Measurements from ENCODE around the gene LTBR. TPM values are rescaled to one million over a fixed set of nuclear protein-coding genes. Genes with fewer than 3 reads are reported as not detected.

LTBR gene
- total RNA-seq = 55.8 and 60.6 TPM in 2 replicates

DNA sequence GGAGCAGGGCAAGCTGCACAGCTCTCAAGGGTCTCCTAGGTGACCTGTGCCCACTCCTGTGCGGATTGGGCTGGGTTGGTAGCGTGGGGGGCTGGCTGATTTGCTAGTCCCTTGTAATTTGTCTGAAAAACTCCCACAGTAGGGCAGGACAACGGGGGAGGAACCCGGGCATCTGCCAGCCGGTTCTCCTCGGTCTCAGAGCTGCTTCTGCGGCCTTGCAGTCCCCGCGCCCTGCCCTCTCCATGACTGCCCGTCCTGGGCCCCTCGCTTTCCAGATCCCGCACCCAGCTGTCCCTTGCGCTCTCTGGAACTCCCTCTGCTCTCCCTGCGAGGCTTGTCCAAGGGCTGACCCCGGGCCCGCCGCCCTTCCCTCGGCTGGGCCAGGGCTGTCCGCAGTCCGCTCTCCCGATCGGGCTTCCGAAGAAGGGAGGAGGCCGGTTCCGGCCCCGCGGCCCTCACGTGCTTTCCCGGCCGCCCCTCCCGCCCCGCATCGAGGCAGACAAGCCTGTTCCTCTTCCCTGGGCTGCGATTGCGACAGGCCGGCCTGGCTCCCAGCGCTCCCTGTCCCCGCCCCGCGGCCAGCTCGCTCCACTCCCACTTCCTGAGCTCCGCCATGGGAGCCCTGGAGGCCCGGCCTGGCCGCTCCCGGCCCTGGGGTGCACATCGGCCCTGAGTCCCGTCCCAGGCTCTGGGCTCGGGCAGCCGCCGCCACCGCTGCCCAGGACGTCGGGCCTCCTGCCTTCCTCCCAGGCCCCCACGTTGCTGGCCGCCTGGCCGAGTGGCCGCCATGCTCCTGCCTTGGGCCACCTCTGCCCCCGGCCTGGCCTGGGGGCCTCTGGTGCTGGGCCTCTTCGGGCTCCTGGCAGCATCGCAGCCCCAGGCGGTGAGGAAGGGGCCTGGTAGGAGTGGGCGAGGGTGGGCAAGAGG is at the start of gene LTBR:
Gene LTBR, plus strand, starts transcription at position 591 of the 927 bp plus-strand sequence. Its CDS starts 197 bp downstream, at position 788.
- H3K27me3 ChIP-seq (ENCODE audit: control insufficient read depth, insufficient read depth, low read length) = no peaks in the 10 kb centered on the region
- TF ChIP-seq, protein P1, sequence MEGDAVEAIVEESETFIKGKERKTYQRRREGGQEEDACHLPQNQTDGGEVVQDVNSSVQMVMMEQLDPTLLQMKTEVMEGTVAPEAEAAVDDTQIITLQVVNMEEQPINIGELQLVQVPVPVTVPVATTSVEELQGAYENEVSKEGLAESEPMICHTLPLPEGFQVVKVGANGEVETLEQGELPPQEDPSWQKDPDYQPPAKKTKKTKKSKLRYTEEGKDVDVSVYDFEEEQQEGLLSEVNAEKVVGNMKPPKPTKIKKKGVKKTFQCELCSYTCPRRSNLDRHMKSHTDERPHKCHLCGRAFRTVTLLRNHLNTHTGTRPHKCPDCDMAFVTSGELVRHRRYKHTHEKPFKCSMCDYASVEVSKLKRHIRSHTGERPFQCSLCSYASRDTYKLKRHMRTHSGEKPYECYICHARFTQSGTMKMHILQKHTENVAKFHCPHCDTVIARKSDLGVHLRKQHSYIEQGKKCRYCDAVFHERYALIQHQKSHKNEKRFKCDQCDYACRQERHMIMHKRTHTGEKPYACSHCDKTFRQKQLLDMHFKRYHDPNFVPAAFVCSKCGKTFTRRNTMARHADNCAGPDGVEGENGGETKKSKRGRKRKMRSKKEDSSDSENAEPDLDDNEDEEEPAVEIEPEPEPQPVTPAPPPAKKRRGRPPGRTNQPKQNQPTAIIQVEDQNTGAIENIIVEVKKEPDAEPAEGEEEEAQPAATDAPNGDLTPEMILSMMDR (IDR thresholded peaks at IDR 0.05; ENCODE audit: insufficient read depth, low read length, severe bottlenecking) = no peak
- peak; percentile 77 for DNase-seq (ENCODE audit: low read depth)
- H3K4me3 ChIP-seq (ENCODE audit: low read depth, low read length) = peak within 1 kb of the TSS; percentile 72
- H3K36me3 ChIP-seq (ENCODE audit: control insufficient read depth, insufficient read depth, low read length) = peaks cover 22% of the 10 kb centered on the region
- FAIRE-seq = no peak

DNA sequence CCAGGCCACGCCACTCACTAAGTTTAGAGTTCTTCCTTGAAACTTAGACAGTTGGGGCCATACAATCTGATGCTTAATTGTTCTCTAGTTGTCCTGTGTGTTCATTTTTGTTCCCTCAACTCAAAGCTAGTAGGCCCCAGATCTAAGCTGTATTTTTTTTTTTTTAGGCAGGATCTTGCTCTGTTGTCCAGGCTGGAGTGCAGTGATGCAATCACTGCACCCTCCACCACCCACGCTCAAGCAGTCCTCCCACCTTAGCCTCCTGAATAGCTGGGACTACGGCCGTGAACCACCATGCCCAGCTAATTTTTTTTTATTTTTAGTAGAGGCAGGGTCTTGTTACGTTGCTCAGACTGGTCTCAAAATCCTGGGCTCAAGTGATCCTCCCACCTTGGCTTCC is 49.6 kb upstream of the LTBR start:
- no peaks in the 10 kb centered on the region for H3K27me3 ChIP-seq (ENCODE audit: control insufficient read depth, insufficient read depth, low read length)
- H3K4me3 ChIP-seq (ENCODE audit: low read depth, low read length) = no peak overlapping the region
- DNase-seq (ENCODE audit: low read depth) (no peak), FAIRE-seq (no peak)
- TF ChIP-seq, protein P1 (IDR thresholded peaks at IDR 0.05; ENCODE audit: insufficient read depth, low read length, severe bottlenecking) = no peak
- H3K36me3 ChIP-seq (ENCODE audit: control insufficient read depth, insufficient read depth, low read length) = peaks cover 35% of the 10 kb centered on the region

DNA sequence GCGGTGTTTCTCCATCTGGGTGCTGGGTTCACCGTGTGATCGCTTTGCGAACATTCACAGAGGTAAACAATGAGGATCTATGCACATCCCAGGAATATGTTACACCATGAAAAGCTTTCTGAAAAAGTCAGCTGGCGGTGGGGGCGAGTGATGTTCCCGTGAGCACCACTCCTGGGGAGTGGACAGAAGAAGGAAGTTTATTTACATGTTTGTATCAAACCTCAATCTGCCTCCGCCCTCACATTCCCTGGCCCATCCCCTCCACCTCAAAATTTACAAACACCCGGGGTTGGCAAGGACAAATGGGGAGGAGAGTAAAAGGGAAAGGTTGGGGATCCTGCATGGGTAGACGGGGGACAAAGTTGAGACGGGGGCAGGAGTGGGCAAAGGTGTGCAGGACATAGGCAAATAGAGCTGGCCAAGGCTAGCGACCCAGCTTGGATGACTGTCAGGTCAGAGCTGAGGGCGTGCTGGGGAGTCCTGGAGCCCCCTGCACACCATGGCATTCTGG is 49.0 kb upstream of the LTBR start:
- Histone ChIP-seq H3K36me3 (ENCODE audit: control insufficient read depth, insufficient read depth, low read length) (peaks cover 31% of the 10 kb centered on the region), H3K27me3 (ENCODE audit: control insufficient read depth, insufficient read depth, low read length) (no peaks in the 10 kb centered on the region), H3K4me3 (ENCODE audit: low read depth, low read length) (peak overlapping the region; percentile 5)
- FAIRE-seq = no peak
- TF ChIP-seq, protein P1 (IDR thresholded peaks at IDR 0.05; ENCODE audit: insufficient read depth, low read length, severe bottlenecking) = no peak
- no peak for DNase-seq (ENCODE audit: low read depth)

DNA sequence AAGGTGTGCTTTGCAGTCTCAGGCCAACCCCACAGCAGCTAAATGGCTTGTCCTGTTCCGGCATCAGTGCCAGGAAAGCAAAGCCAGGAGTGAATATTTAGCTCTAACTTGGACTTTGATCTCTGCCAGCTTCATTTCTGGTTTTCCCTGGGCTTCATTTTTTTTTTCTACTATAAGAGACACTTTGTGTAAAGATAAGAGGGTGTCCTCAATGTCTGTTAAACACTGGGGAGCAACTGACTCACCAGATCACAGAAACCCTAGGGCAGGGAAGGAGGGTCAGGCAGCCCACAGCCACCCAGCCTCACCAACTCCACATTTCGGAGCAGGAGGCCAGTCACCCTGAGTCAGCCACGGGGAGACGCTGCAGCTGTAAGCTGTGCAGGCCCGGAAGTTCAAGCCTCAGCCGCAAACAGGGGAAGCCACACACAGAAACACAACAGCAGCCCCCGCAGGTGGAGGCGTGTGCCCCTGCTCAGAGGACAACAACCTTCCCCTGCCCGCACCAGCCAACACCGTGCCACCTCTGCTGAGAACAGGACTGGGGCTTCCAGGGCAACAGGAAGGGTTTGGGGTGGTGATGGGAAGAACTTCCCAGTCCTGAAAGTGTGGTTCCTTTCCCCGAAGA is 48.4 kb upstream of the LTBR start:
- TF ChIP-seq, protein P1 (IDR thresholded peaks at IDR 0.05; ENCODE audit: insufficient read depth, low read length, severe bottlenecking) = peak; percentile 77
- peaks cover 27% of the 10 kb centered on the region for H3K36me3 ChIP-seq (ENCODE audit: control insufficient read depth, insufficient read depth, low read length)
- H3K27me3 ChIP-seq (ENCODE audit: control insufficient read depth, insufficient read depth, low read length) = no peaks in the 10 kb centered on the region
- DNase-seq (ENCODE audit: low read depth) = peak; percentile 82
- FAIRE-seq = no peak
- H3K4me3 ChIP-seq (ENCODE audit: low read depth, low read length) = peak overlapping the region; percentile 27

DNA sequence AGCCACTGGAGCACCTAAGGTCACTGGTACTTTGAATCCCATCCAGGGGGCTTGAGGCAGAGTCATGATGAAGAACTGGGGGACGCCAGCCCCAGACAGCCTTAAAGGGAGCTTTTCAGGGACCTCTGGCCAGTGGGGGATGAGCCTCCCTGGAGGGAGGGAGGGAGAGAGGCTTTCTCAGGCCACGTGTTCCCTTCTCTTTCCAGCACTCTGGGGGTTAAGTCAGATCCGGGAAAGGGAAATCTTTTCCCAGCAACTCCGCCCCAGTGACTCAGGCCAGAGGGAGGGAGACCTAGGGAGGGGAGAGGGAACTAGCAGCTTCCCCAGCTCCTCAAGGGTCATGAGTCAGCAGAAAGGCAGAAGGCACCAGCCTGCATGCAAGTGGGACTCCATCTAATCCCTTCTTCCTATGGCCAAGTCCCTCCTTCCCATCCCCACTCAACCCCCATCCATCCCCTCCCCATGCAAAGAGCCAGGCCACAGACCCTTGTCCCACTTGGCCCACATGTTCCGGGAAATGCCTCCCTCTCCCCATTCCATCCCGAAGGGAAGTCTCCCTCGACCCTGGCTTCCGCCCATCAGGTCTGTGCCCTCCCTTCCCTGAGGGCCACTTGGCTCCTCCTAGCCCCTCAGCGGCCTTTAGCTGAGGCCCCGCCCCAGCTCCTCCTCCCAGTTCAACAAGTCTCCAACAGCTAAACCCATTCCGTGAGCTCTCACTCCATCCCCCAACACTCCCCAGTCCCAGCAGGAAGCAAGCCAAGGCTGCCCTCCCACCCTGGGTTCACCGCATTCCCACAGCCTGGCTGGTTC is 47.7 kb upstream of the LTBR start:
- peak; percentile 93 for FAIRE-seq
- Histone ChIP-seq H3K27me3 (ENCODE audit: control insufficient read depth, insufficient read depth, low read length) (no peaks in the 10 kb centered on the region), H3K4me3 (ENCODE audit: low read depth, low read length) (peak overlapping the region; percentile 27), H3K36me3 (ENCODE audit: control insufficient read depth, insufficient read depth, low read length) (peaks cover 20% of the 10 kb centered on the region)
- peak; percentile 99 for DNase-seq (ENCODE audit: low read depth)
- TF ChIP-seq, protein P1 (IDR thresholded peaks at IDR 0.05; ENCODE audit: insufficient read depth, low read length, severe bottlenecking) = no peak
